Stomach (tissue), 4 donors: ENCODE measurements around the gene PTPRE.

ENCODE experiments used
- CTCF ChIP-seq, 7 experiments: fragments of 450-650 bp in 4 of 7; fragments of 200-600 bp in 3 of 7; sonication (generic) in 3 of 7; IDR thresholded peaks; one replicate each; pipeline ENCODE4 v1.5.1; 2016 to 2019; ENCODE audit warnings: antibody characterized with exemption in 7 of 7, control low read depth in 2 of 7, mild to moderate bottlenecking in 1 of 7
- POLR2A ChIP-seq, 4 donors: fragments of 450-650 bp; IDR thresholded peaks; one replicate each; pipeline ENCODE4 v1.6.1; 2016; ENCODE audit warnings: antibody characterized with exemption in 4 of 4, control low read depth in 2 of 4, mild to moderate bottlenecking in 1 of 4, moderate library complexity in 1 of 4
- POLR2AphosphoS5 ChIP-seq, 3 donors: sonication (generic); formaldehyde crosslinking; IDR thresholded peaks; one replicate each; pipeline ENCODE4 v1.6.1; 2016; ENCODE audit warnings: antibody characterized with exemption in 3 of 3

DNA sequence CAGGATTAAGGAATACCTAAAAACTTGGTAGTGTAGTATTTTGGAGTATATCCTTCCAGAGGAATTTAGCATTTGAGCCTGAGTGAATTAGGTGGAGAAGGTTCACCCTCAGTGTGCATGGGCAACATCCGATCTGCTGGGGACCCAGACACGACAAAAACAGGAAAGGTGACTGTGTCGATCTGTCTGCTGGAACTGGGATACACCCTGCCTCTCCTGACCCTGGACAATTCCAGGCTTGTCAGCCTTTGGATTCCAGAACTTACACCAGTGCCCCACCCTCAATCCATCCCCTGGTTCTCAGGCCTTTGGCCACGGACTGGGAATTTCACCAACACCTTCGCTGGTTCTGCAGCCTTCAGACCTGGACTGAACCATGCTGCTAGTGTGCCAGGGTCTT is 41.9 kb downstream of the PTPRE start:
- TF ChIP-seq CTCF (IDR thresholded peaks at IDR 0.05) (no peak), POLR2A (IDR thresholded peaks at IDR 0.05) (no peak), POLR2AphosphoS5 (IDR thresholded peaks at IDR 0.05) (no peak)
